OCI-LY3 (cell line): ENCODE measurements around the gene RSPH6A.

ENCODE experiments used
- H2AFZ ChIP-seq: fragments of 200-600, 300-600 bp; shearing (Covaris generic); 2 replicates; pipeline ENCODE4 v1.6.0; 2014; ENCODE audit warnings: antibody characterized with exemption, low read depth, low read length
- H3K27ac ChIP-seq: fragments of 200-600, 300-600 bp; sonication (generic); 2 replicates; pipeline ENCODE4 v1.5.1; 2014; ENCODE audit warnings: mild to moderate bottlenecking, low read length, moderate library complexity, mixed read lengths
- H3K27me3 ChIP-seq: fragments of 200-600, 300-600 bp; sonication (generic); 2 replicates; pipeline ENCODE4 v1.6.1; 2014; ENCODE audit warnings: low read depth, low read length, mixed read lengths
- H3K36me3 ChIP-seq: fragments of 200-600, 300-600 bp; sonication (generic); replicated peaks from 2 replicates; pipeline ENCODE3; 2014; ENCODE audit warnings: low read depth, low read length, mixed read lengths
- H3K4me1 ChIP-seq: fragments of 300-600, 200-600 bp; sonication (generic); 2 replicates; pipeline ENCODE4 v1.6.1; 2014; ENCODE audit warnings: low read length, mixed read lengths
- H3K4me2 ChIP-seq: fragments of 200-600, 300-600 bp; sonication (generic); 2 replicates; pipeline ENCODE4 v1.6.1; 2014; ENCODE audit warnings: low read length, mixed read lengths
- H3K4me3 ChIP-seq: fragments of 300-600, 200-600 bp; sonication (generic); 2 replicates; pipeline ENCODE4 v1.5.1; 2014; ENCODE audit warnings: antibody characterized with exemption, mild to moderate bottlenecking, low read length, moderate library complexity
- H3K79me2 ChIP-seq: fragments of 300-600, 200-600 bp; shearing (Covaris generic); 2 replicates; pipeline ENCODE4 v1.6.1; 2014; ENCODE audit warnings: mild to moderate bottlenecking, low read length, mixed read lengths
- H3K9ac ChIP-seq: fragments of 300-600, 200-600 bp; shearing (Covaris generic); 2 replicates; pipeline ENCODE4 v1.6.0; 2014; ENCODE audit warnings: mild to moderate bottlenecking, low read length, moderate library complexity
- H3K9me3 ChIP-seq: fragments of 200-600, 300-600 bp; shearing (Covaris generic); 2 replicates; pipeline ENCODE4 v1.6.1; 2014; ENCODE audit warnings: low read length, mixed read lengths; ENCODE audit not compliant: insufficient read depth
- H4K20me1 ChIP-seq: fragments of 200-600, 300-600 bp; sonication (generic); 2 replicates; pipeline ENCODE4 v1.6.1; 2016; ENCODE audit warnings: low read length, mixed read lengths; ENCODE audit not compliant: insufficient read depth
- CTCF ChIP-seq: fragments of 200-600, 300-600 bp; sonication (generic); IDR thresholded peaks from 2 replicates; pipeline ENCODE4 v1.5.1; 2014; ENCODE audit warnings: antibody characterized with exemption, low read length, low read depth
- EZH2phosphoT487 ChIP-seq: fragments of 200-600 bp; shearing (Covaris generic); IDR thresholded peaks from 2 replicates; pipeline ENCODE4 v1.6.1; 2018; ENCODE audit warnings: antibody characterized with exemption, mixed run types, low read depth

Gene RSPH6A

GRCh38 chr19:45767410-45767880 lies 47.7 kb downstream of the RSPH6A start:
- H3K4me2 ChIP-seq, result no peak overlapping the region
- H4K20me1 ChIP-seq, result no peaks in the 10 kb centered on the region
- H3K27ac ChIP-seq, result no peak overlapping the region
- no peaks in the 10 kb centered on the region for H3K36me3 ChIP-seq
- no peaks in the 10 kb centered on the region for H3K27me3 ChIP-seq
- no peaks in the 10 kb centered on the region for H3K79me2 ChIP-seq
- H3K9ac ChIP-seq, result no peak overlapping the region
- no peak for TF ChIP-seq EZH2phosphoT487
- TF ChIP-seq CTCF, result no peak
- no peak overlapping the region for H3K4me3 ChIP-seq
- peaks cover 4% of the 10 kb centered on the region; the same call in 1 of the 2 replicates for H3K4me1 ChIP-seq
- H3K9me3 ChIP-seq, result no peaks in the 10 kb centered on the region
- no peak overlapping the region for H2AFZ ChIP-seq

GRCh38 chr19:45766869-45767346 lies 48.2 kb downstream of the RSPH6A start:
- Histone ChIP-seq H3K9ac (no peak overlapping the region), H3K27me3 (no peaks in the 10 kb centered on the region), H3K36me3 (no peaks in the 10 kb centered on the region), H3K9me3 (no peaks in the 10 kb centered on the region), H2AFZ (no peak overlapping the region), H4K20me1 (no peaks in the 10 kb centered on the region), H3K27ac (no peak overlapping the region), H3K79me2 (no peaks in the 10 kb centered on the region), H3K4me3 (no peak overlapping the region), H3K4me1 (peaks cover 4% of the 10 kb centered on the region; the same call in 1 of the 2 replicates), H3K4me2 (no peak overlapping the region)
- no peak for TF ChIP-seq CTCF
- no peak for TF ChIP-seq EZH2phosphoT487

- Histone ChIP-seq H3K4me1 (peaks cover 4% of the 10 kb centered on the region; the same call in 1 of the 2 replicates), H3K36me3 (no peaks in the 10 kb centered on the region), H2AFZ (no peak overlapping the region), H3K27ac (no peak overlapping the region), H3K27me3 (no peaks in the 10 kb centered on the region), H3K79me2 (no peaks in the 10 kb centered on the region), H3K9me3 (no peaks in the 10 kb centered on the region), H3K4me3 (no peak overlapping the region), H3K9ac (no peak overlapping the region), H4K20me1 (no peaks in the 10 kb centered on the region), H3K4me2 (no peak overlapping the region)
- TF ChIP-seq EZH2phosphoT487 (no peak), CTCF (no peak)
These were observed 48.7 kb downstream of the RSPH6A start for GRCh38 chr19:45766296-45766868.

GRCh38 chr19:45765702-45766295 lies 49.3 kb downstream of the RSPH6A start:
- peaks cover 4% of the 10 kb centered on the region; the same call in 1 of the 2 replicates for H3K4me1 ChIP-seq
- no peaks in the 10 kb centered on the region for H3K27me3 ChIP-seq
- no peak overlapping the region for H3K4me3 ChIP-seq
- no peak for TF ChIP-seq EZH2phosphoT487
- no peak for TF ChIP-seq CTCF
- H3K27ac ChIP-seq, result no peak overlapping the region
- no peak overlapping the region for H3K9ac ChIP-seq
- no peak overlapping the region for H2AFZ ChIP-seq
- no peaks in the 10 kb centered on the region for H3K36me3 ChIP-seq
- H4K20me1 ChIP-seq, result no peaks in the 10 kb centered on the region
- H3K9me3 ChIP-seq, result no peaks in the 10 kb centered on the region
- no peaks in the 10 kb centered on the region for H3K79me2 ChIP-seq
- no peak overlapping the region for H3K4me2 ChIP-seq
